ENCODE results near the gene BMP6. TPM values are rescaled to one million over a fixed set of nuclear protein-coding genes. Genes with fewer than 3 reads are reported as not detected.

BMP6 gene
- total RNA-seq, 1 experiment from 2014 or later, result 13.6 TPM

- POLR2A ChIA-PET, result no interaction called here
- no peaks in the 10 kb centered on the region for H3K9me3 ChIP-seq (ENCODE audit: control insufficient read depth, insufficient read depth, low read depth, low read length)
- no peak for ATAC-seq
- H3K4me1 ChIP-seq (ENCODE audit: control insufficient read depth, insufficient read depth, low read length), result no peaks in the 10 kb centered on the region
- no peak overlapping the region for H3K4me3 ChIP-seq (ENCODE audit: low read depth in 2 of 2, low read length in 2 of 2)
- no peak for DNase-seq (ENCODE audit: low read depth, low spot score)
- H3K27me3 ChIP-seq (ENCODE audit: control insufficient read depth, insufficient read depth, low read length), result no peaks in the 10 kb centered on the region
- H3K36me3 ChIP-seq (ENCODE audit: control insufficient read depth, insufficient read depth, low read length), result no peaks in the 10 kb centered on the region
- no TSS peak for BruUV-seq (replicated peaks)
- in situ Hi-C loops (cut with HindIII; ENCODE audit: low pct_unique_long_range_greater_than_20kb, low sequenced_read_pairs), result no loop called here
- intact Hi-C loops (cut with micrococcal nuclease; ENCODE audit: unreplicated experiment), result no loop called here
- no peak overlapping the region for H3K27ac ChIP-seq (ENCODE audit: low read length)
- no peak for TF ChIP-seq TCF7L2 (IDR thresholded peaks at IDR 0.05; ENCODE audit: low read depth, low read length)
- TF ChIP-seq SIN3A (IDR thresholded peaks at IDR 0.05; ENCODE audit: borderline replicate concordance, insufficient read depth, low read depth, low read length), result no peak
- TF ChIP-seq POLR2AphosphoS5 (IDR thresholded peaks at IDR 0.05; ENCODE audit: low read depth, low read length), result no peak
- TF ChIP-seq REST (IDR thresholded peaks at IDR 0.05; ENCODE audit: insufficient read depth in 1 of 2, low read depth in 2 of 2, low read length in 1 of 2), result no peak
- TF ChIP-seq CTCF (IDR thresholded peaks at IDR 0.05), result no peak
- CTCF ChIA-PET, result interaction anchor here (0.6 kb wide), 1 partner anchor 132 kb away, joined by 6 read pairs; no protein-coding TSS in a partner anchor
Measured at GRCh38 chr6:7747433-7747832, 21.5 kb downstream of the BMP6 start.

- Histone ChIP-seq H3K4me3 (ENCODE audit: low read depth in 2 of 2, low read length in 2 of 2) (no peak overlapping the region), H3K9me3 (ENCODE audit: control insufficient read depth, insufficient read depth, low read depth, low read length) (no peaks in the 10 kb centered on the region), H3K36me3 (ENCODE audit: control insufficient read depth, insufficient read depth, low read length) (no peaks in the 10 kb centered on the region), H3K4me1 (ENCODE audit: control insufficient read depth, insufficient read depth, low read length) (no peaks in the 10 kb centered on the region), H3K27me3 (ENCODE audit: control insufficient read depth, insufficient read depth, low read length) (no peaks in the 10 kb centered on the region), H3K27ac (ENCODE audit: low read length) (no peak overlapping the region)
- ATAC-seq (no peak), DNase-seq (ENCODE audit: low read depth, low spot score) (no peak)
- ChIA-PET POLR2A (no interaction called here), CTCF (interaction anchor here (0.6 kb wide), 1 partner anchor 133 kb away, joined by 6 read pairs; no protein-coding TSS in a partner anchor)
- BruUV-seq (replicated peaks), result no TSS peak
- TF ChIP-seq CTCF (IDR thresholded peaks at IDR 0.05), result no peak
- no peak for TF ChIP-seq SIN3A (IDR thresholded peaks at IDR 0.05; ENCODE audit: borderline replicate concordance, insufficient read depth, low read depth, low read length)
- TF ChIP-seq REST (IDR thresholded peaks at IDR 0.05; ENCODE audit: insufficient read depth in 1 of 2, low read depth in 2 of 2, low read length in 1 of 2), result no peak
- TF ChIP-seq TCF7L2 (IDR thresholded peaks at IDR 0.05; ENCODE audit: low read depth, low read length), result no peak
- no peak for TF ChIP-seq POLR2AphosphoS5 (IDR thresholded peaks at IDR 0.05; ENCODE audit: low read depth, low read length)
- intact Hi-C loops (cut with micrococcal nuclease; ENCODE audit: unreplicated experiment) (no loop called here), in situ Hi-C loops (cut with HindIII; ENCODE audit: low pct_unique_long_range_greater_than_20kb, low sequenced_read_pairs) (no loop called here)
Measured at GRCh38 chr6:7747901-7748504, 22.1 kb downstream of the BMP6 start.
